Mesenteric fat pad (tissue), 1 donor: ENCODE data around the gene STARD8. TPM values are rescaled to one million over a fixed set of nuclear protein-coding genes. Genes with fewer than 3 reads are reported as not detected.

ENCODE experiments used
- DNase-seq: peaks from one replicate; pipeline ENCODE4 v3.0.0-alpha.2; 2020; ENCODE audit warnings: low spot score
- total RNA-seq: library from RNA; stranded (reverse); fragmentation: NEBNext Ultra II Directional; extraction: Animal tissue kit (Norgen Biotek cat#: 25700); gene quantifications from one replicate; pipeline ENCODE4 v1.2.1, GENCODE V29; 2021
- donor health status: DM: yes; HTN: yes; CAD: no.

The STARD8 gene
- total RNA-seq, 1 donor from 2014 or later, result 21.9 TPM

DNA sequence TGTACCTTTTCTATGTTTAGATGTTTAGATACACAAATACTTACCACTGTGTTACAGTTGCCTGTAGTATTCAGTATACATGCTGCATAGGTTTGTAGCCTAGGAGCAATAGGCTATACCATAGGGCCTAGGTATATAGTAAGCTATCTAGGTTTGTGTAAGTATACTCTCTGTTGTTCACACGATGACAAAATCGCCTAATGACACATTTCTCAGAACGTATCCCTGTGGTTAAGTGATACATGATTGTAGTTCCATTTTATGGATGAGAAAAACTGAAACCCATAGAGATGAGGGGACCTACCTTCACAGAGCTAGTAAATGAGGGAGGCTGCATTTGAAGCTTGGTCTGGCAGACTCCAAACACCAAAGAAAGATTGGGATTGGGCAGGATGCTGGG lies 102.0 kb downstream of the STARD8 start:
- no peak for DNase-seq

DNA sequence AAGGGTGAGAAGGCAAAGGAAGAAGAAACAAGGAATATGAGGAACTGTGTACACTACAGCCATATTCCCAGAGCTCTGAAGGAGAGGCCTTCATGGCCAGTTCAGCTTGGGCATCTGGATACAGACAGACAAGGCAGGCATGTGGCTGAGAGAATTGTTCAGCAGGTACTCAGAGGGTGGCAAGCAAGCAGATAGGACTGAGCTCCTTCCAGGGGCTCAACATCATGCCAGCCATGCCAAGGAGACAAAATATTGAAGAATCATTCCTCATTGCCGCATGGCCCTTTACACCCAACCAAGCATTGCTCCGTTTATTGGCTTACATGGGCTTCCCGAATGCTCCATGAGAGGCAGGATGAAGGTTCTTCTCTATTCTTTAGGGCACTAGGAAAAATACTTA lies 102.8 kb downstream of the STARD8 start:
- peak; percentile 62 for DNase-seq

DNA sequence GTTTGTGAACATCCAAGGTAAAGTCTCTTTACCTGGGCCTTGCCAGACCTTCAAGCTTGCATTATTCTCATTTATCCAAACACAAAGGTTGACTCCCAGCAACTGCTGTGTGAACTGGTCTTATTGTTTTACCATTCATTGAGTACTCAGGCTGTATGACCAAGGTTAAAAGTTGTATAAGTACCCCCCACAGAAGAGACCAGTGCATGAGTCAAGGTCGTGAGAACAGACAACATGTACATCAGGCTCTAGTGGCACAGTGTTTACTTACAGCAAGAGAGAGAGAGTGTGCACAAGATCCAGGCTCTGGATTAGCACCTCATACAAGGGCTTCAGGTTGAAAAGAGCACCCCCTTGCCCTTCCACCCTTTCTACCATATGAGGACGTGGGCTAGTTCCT lies 103.9 kb downstream of the STARD8 start:
- DNase-seq, result no peak

DNA sequence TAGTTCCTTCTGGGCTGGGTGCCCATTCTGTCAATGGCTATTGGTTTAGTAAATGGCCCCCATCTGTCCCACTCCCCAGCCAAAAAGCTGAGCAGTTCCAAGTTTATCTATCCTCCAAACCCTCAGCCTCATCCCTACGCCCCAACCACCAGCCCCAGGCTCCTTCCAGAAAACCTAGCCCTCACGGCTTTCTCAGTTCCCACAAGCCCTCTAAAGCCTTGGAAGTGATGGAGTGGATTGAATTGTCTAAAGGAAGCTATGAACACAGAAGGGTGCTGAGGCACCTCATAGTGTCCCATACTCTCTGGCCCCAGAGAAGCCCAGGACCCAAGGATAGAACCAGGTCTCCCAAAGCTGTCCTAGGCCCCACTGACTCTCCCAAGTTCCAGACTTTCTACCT lies 105.8 kb downstream of the STARD8 start:
- DNase-seq, result no peak

DNA sequence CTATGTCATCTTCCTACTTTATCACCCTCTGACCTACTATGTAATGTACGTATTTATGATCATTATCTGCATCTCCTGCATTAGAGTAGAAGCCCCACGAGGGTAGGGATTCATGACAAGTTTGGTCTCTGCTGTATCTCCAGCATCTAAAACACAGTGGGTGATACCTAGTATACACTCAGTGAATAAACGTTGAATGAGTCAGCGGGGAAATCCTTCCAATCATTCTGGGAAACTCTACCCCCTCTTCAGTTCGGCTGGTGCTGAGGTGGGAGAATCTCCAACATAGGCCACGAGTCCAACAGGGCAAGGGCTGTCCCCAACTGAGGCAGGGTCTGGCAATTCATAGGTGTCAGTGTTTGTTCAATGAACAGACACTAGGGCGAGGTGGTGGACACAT lies 106.9 kb downstream of the STARD8 start:
- no peak for DNase-seq

DNA sequence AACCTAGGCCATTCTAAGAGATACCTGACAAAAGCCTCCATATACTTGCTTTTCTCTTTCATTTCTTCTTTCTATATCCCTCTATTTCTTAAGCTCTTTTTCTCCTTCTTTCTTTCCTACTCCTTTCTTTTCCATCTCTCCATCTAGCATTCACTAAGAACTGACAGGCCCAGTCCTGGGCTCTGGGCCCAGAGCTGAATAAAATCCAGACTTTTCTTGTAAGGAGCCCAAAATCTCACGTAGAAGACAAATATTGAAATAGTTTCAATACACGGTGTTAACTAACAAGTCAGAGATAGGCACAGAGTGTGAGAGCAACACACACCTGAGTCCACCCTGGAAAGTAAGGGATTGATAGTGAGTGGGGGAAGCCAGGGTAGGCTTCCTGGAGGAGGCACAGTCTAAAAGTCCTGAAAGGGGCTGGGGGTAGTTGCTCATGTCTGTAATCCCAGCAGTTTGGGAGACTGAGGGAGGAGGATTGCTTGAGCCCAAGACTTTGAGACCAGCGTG lies 108.2 kb downstream of the STARD8 start:
- no peak for DNase-seq

DNA sequence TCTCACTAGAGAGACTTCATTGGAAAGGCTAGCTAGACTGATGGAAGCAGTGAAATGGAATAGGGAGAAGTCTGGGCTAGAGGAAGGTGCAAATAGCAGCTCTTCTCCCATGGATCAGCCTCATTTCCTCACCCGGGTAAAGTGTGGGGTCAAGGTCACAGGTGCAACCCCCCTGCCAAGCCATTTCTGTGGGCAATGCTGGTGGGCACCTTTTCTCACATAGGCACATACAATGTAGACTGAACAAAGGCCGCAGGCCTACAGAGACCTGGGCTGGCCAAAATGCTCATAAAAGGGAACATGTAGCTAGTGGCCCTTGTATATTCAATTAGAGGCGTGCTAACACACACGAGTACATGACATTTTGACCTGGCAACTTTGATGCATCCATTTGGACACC lies 109.9 kb downstream of the STARD8 start:
- DNase-seq, result no peak

DNA sequence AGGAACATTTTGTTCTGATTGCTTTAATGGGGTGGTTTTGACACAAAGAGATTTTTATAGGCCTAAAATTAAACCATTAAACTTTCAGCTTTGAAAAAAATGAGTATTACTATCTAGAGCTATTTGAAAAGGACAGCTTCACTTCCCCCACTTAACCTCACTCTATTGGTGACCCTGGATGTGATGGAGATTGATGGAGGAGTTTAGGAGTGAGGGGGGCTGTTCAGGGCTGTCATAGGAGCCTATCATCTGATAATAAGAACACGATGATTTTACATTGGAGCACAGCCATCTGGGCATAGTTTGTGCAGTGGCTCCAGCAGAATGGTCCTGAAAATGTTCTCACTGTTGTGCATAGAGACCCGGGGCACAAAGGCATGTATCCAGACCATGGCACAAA lies 110.3 kb downstream of the STARD8 start:
- DNase-seq, result no peak

DNA sequence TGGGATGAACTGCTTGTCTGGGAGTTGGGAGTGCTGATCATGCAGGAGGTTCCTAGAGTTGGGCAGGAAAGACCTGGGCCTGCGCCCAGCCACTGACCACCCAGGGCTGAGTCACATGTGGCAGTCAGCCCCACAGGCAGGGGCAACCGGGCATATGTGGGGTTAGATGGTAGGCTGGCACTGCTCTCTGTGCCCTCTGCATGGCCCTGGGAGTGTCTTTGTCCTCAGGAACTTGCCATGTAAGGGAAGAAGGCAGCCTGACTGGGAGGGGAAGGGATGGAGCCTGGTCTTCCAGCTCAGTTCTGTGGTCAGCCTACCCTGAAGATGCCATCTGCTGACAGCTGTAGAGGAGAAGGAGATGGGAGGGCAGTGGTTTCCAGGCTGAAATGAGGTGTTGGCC lies 111.2 kb downstream of the STARD8 start:
- DNase-seq, result no peak

DNA sequence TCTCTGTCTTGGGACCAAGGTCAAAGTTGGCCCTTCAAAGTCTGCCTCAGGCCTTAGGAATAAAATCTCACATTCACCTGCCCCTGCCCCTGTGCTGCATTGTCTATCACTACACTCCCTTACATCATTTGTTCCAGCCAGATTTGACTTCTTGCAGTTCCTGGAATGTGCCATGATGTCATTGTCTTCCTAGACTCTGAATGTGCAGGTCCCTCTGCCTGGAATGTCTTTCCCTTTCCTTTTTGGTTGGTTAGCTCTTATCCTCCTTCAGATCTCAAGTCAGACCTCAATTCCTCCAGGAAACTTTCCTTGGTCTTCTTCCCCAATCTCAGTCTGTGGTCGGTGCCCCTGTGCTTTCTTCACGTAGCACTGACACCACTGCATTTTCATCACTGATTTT lies 113.6 kb downstream of the STARD8 start:
- DNase-seq, result no peak

DNA sequence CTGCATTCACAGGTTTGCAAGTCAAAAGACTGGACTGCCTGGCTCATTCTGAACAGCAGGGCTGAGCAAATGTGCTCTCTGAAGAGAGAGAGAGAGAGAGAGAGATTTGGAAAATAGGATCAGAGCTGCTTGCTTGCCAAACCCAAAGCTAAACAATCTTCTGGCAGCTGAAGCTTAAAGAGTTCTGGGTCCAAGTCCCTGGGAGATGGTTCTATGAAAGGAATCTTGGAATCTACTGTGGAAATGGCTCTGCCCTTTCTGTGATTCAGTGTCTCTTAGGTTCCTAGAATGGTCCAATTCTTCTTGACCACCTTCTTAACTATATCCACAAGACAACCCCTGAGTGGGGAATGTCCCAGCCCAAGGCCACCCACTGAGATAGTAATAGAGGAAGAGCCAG lies 115.3 kb downstream of the STARD8 start:
- no peak for DNase-seq

DNA sequence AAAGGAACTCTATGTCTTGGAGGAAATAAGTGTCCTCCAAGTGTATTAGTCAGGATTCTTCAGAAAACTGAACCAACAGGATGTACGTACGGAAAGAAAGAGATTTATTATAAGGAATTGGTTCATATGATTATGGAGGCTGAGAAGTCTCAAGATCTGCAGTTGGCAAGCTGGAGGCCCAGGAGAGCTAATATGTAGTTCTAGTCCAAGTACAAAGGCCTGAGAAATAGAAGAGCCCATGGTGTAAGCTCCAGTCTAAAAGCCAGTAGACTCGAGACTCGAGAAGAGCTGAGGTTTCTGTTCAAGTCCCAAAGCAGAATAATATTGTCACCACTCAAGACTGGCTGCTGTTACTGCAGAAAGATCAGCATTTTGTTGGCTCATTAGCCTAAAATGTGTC lies 116.0 kb downstream of the STARD8 start:
- DNase-seq, result no peak

Other genes starting within 250 kb of the STARD8 start
- gene OPHN1, start 214.2 kb upstream of the STARD8 start, total RNA-seq, result 4.8 TPM
- gene YIPF6, start 148.6 kb upstream of the STARD8 start, total RNA-seq, result 37.1 TPM
- gene EFNB1, start 181.4 kb downstream of the STARD8 start, total RNA-seq, result 78.9 TPM